GM18499 (cell line): ENCODE data around the gene PACRG.

Source experiments
- ATAC-seq: cut with Tn5 transposase; IDR thresholded peaks from one replicate; pipeline ENCODE4 v1.9.1; 2021; ENCODE audit warnings: moderate number of reproducible peaks; ENCODE audit not compliant: insufficient read depth, unreplicated experiment

PACRG gene

GRCh38 chr6:162917506-162917905 lies 189.7 kb downstream of the PACRG start:
- ATAC-seq, result no peak

GRCh38 chr6:162921062-162921461 lies 193.3 kb downstream of the PACRG start:
- no peak for ATAC-seq

GRCh38 chr6:162921510-162922040 lies 193.8 kb downstream of the PACRG start:
- ATAC-seq, result no peak

- ATAC-seq, result no peak
These were observed 194.9 kb downstream of the PACRG start for GRCh38 chr6:162922563-162923166.

GRCh38 chr6:162934844-162935243 lies 207.1 kb downstream of the PACRG start:
- no peak for ATAC-seq

- no peak for ATAC-seq
These were observed 212.7 kb downstream of the PACRG start for GRCh38 chr6:162940426-162940825.

- ATAC-seq, result no peak
These were observed 213.4 kb downstream of the PACRG start for GRCh38 chr6:162941128-162941527.

- ATAC-seq, result no peak
These were observed 215.1 kb downstream of the PACRG start for GRCh38 chr6:162942866-162943265.

- ATAC-seq, result no peak
These were observed 215.6 kb downstream of the PACRG start for GRCh38 chr6:162943369-162943768.

- no peak for ATAC-seq
These were observed 223.5 kb downstream of the PACRG start for GRCh38 chr6:162951164-162951743.

- no peak for ATAC-seq
These were observed 224.6 kb downstream of the PACRG start for GRCh38 chr6:162952423-162952822.

GRCh38 chr6:162957062-162957461 lies 229.3 kb downstream of the PACRG start:
- no peak for ATAC-seq

GRCh38 chr6:162960679-162961457 lies 233.1 kb downstream of the PACRG start:
- no peak for ATAC-seq

- ATAC-seq, result no peak
These were observed 234.3 kb downstream of the PACRG start for GRCh38 chr6:162962093-162962492.

GRCh38 chr6:162963861-162964260 lies 236.1 kb downstream of the PACRG start:
- ATAC-seq, result no peak

- no peak for ATAC-seq
These were observed 236.8 kb downstream of the PACRG start for GRCh38 chr6:162964488-162965140.

- ATAC-seq, result no peak
These were observed 237.6 kb downstream of the PACRG start for GRCh38 chr6:162965366-162965765.

- ATAC-seq, result no peak
These were observed 242.5 kb downstream of the PACRG start for GRCh38 chr6:162970246-162970645.

- ATAC-seq, result no peak
These were observed 243.6 kb downstream of the PACRG start for GRCh38 chr6:162971356-162971755.

- ATAC-seq, result no peak
These were observed 245.5 kb downstream of the PACRG start for GRCh38 chr6:162973151-162973872.
